Left lung (tissue), 10 donors: ENCODE data around the gene ERBB4. TPM values are rescaled to one million over a fixed set of nuclear protein-coding genes. Genes with fewer than 3 reads are reported as not detected.

Source experiments
- ATAC-seq: fragments of 200-7000 bp; cut with Tn5 transposase; one replicate; pipeline ENCODE4 v1.9.1; 2020; ENCODE audit warnings: moderate library complexity
- DNase-seq, 4 donors: peaks; one replicate each; pipeline ENCODE4 v3.0.0-alpha.2; 2013 to 2020
- H3K27ac ChIP-seq, 2 donors: fragments of 200-600 bp; sonication (generic) in 1 of 2; one replicate each; pipeline versions ENCODE4 v1.5.0 to v1.8.0; 2020 to 2021
- H3K27me3 ChIP-seq, 2 donors: fragments of 200-600 bp; sonication (generic) in 1 of 2; one replicate each; pipeline versions ENCODE4 v1.5.0 to v1.8.0; 2020 to 2021
- H3K36me3 ChIP-seq, 2 donors: fragments of 200-600 bp; sonication (generic) in 1 of 2; one replicate each; pipeline versions ENCODE4 v1.5.0 to v1.8.0; 2020 to 2021
- H3K4me1 ChIP-seq, 2 donors: fragments of 200-600 bp; one replicate each; pipeline ENCODE4 v1.8.0; 2021
- H3K4me3 ChIP-seq, 2 donors: fragments of 200-600 bp; sonication (generic) in 1 of 2; one replicate each; pipeline versions ENCODE4 v1.5.0 to v1.8.0; 2020 to 2021; ENCODE audit warnings: mild to moderate bottlenecking in 1 of 2
- H3K9me3 ChIP-seq, 2 donors: fragments of 200-600 bp; sonication (generic) in 1 of 2; one replicate each; pipeline versions ENCODE4 v1.5.0 to v1.8.0; 2020 to 2021
- CTCF ChIP-seq, 2 donors: fragments of 200-600 bp; sonication (generic) in 1 of 2; IDR thresholded peaks; one replicate each; pipeline versions ENCODE4 v1.5.0 to v1.8.0; 2021; ENCODE audit warnings: antibody characterized with exemption in 2 of 2
- intact Hi-C, 2 donors: fragments of 100-400 bp; cut with DNase I; formaldehyde crosslinking; loops; one replicate each; pipeline versions ENCODE4 v1.11.2 to v1.14.2; 2022
- polyA plus RNA-seq, 6 donors: library from polyadenylated mRNA; unstranded; fragments of 120-200 nt; gene quantifications; one replicate each; pipeline ENCODE4 v1.2.1, GENCODE V29; 2013; ENCODE audit not compliant: insufficient read length in 6 of 6
- total RNA-seq, 2 donors: library from RNA; stranded (reverse); fragmentation: NEBNext Ultra II Directional; extraction: Animal tissue kit (Norgen Biotek cat#: 25700); gene quantifications; one replicate each; pipeline ENCODE4 v1.2.1, GENCODE V29; 2021
- donor health status: DM: no; HTN: yes; CAD: no.
- donor health status: DM: no; HTN: no; CAD: no.

The ERBB4 gene
- total and polyA plus RNA-seq, 8 donors: 0.89 to 16.0 (median 1.4) TPM

- Histone ChIP-seq H3K4me3 (no peak overlapping the region), H3K27me3 (no peaks in the 10 kb centered on the region), H3K27ac (no peak overlapping the region), H3K4me1 (no peaks in the 10 kb centered on the region), H3K9me3 (no peaks in the 10 kb centered on the region), H3K36me3 (no peaks in the 10 kb centered on the region)
- ATAC-seq: no peak
- intact Hi-C loops: no loop called here
- no peak for TF ChIP-seq CTCF (IDR thresholded peaks at IDR 0.05)
- no peak for DNase-seq
Measured at GRCh38 chr2:211737282-211737681, 801.3 kb downstream of the ERBB4 start.

GRCh38 chr2:211730215-211730614 is 808.4 kb downstream of the ERBB4 start:
- TF ChIP-seq CTCF (IDR thresholded peaks at IDR 0.05): no peak
- H3K27me3 ChIP-seq: no peaks in the 10 kb centered on the region
- H3K9me3 ChIP-seq: no peaks in the 10 kb centered on the region
- no peaks in the 10 kb centered on the region for H3K36me3 ChIP-seq
- DNase-seq: no peak
- H3K4me1 ChIP-seq: no peaks in the 10 kb centered on the region
- H3K4me3 ChIP-seq: no peak overlapping the region
- ATAC-seq: no peak
- no peak overlapping the region for H3K27ac ChIP-seq
- intact Hi-C loops: no loop called here

- ATAC-seq (no peak), DNase-seq (no peak)
- H3K36me3 ChIP-seq: no peaks in the 10 kb centered on the region
- no peaks in the 10 kb centered on the region for H3K4me1 ChIP-seq
- no peak overlapping the region for H3K27ac ChIP-seq
- no peak for TF ChIP-seq CTCF (IDR thresholded peaks at IDR 0.05)
- no peaks in the 10 kb centered on the region for H3K9me3 ChIP-seq
- intact Hi-C loops: no loop called here
- H3K27me3 ChIP-seq: no peaks in the 10 kb centered on the region
- H3K4me3 ChIP-seq: no peak overlapping the region
Measured at GRCh38 chr2:211729433-211729832, 809.2 kb downstream of the ERBB4 start.

- Histone ChIP-seq H3K27ac (no peak overlapping the region), H3K36me3 (no peaks in the 10 kb centered on the region), H3K4me1 (no peaks in the 10 kb centered on the region), H3K4me3 (no peak overlapping the region), H3K27me3 (no peaks in the 10 kb centered on the region), H3K9me3 (no peaks in the 10 kb centered on the region)
- no peak for TF ChIP-seq CTCF (IDR thresholded peaks at IDR 0.05)
- intact Hi-C loops: no loop called here
- DNase-seq (no peak), ATAC-seq (no peak)
Measured at GRCh38 chr2:211724933-211725332, 813.7 kb downstream of the ERBB4 start.

- Histone ChIP-seq H3K4me3 (no peak overlapping the region), H3K27ac (no peak overlapping the region), H3K4me1 (no peaks in the 10 kb centered on the region), H3K9me3 (no peaks in the 10 kb centered on the region), H3K36me3 (no peaks in the 10 kb centered on the region), H3K27me3 (no peaks in the 10 kb centered on the region)
- no peak for TF ChIP-seq CTCF (IDR thresholded peaks at IDR 0.05)
- ATAC-seq (no peak), DNase-seq (no peak)
- intact Hi-C loops: no loop called here
Measured at GRCh38 chr2:211723398-211723797, 815.2 kb downstream of the ERBB4 start.
